HCT116 (cell line): ENCODE data around the gene ERMAP. TPM values are rescaled to one million over a fixed set of nuclear protein-coding genes. Genes with fewer than 3 reads are reported as not detected.

Source experiments
- ATAC-seq: fragments of 200-7000 bp; cut with Tn5 transposase; 2 replicates; pipeline ENCODE4 v1.9.1; 2020; ENCODE audit warnings: mild to moderate bottlenecking, moderate library complexity
- BruUV-seq: library from RNA; stranded (reverse); fragments of 400-500 nt; replicated peaks from 2 replicates; lab custom pipeline; 2021; lab: Mats Ljungman, UMichigan
- CTCF ChIA-PET: fragments of 300-600 bp; sonication (Branson Sonifier 250); formaldehyde crosslinking; loops from one replicate; lab custom pipeline; 2021; ENCODE audit warnings: antibody characterized with exemption; lab: Charles Lee
- POLR2A ChIA-PET: fragments of 300-600, 350-600 bp; sonication (Branson Sonifier 250); formaldehyde crosslinking; loops from one replicate; lab custom pipeline; 2021; ENCODE audit warnings: antibody characterized with exemption; lab: Charles Lee
- RAD21 ChIA-PET, 2 experiments: fragments of 300-600 bp; sonication (Branson Sonifier 250); formaldehyde crosslinking; loops; one replicate each; lab custom pipeline; 2023; ENCODE audit warnings: low total read pairs in 2 of 2; ENCODE audit not compliant: uncharacterized antibody in 2 of 2, unreplicated experiment in 2 of 2, low non-redundant PET in 1 of 2; lab: Charles Lee
- DNase-seq: peaks from one replicate; pipeline ENCODE4 v3.0.0-alpha.2; 2010; ENCODE audit warnings: low read depth, low spot score
- H2AFZ ChIP-seq: fragments of 200-600 bp; shearing (Covaris generic), sonication (generic); 2 replicates; pipeline ENCODE4 v1.6.1; 2017; ENCODE audit warnings: low read depth, mixed run types, mixed read lengths, antibody characterized with exemption, low read length; ENCODE audit not compliant: poor library complexity, severe bottlenecking
- H3K27ac ChIP-seq: 2 replicates; pipeline ENCODE4 v1.5.1; 2012; ENCODE audit warnings: low read depth, low read length
- H3K27me3 ChIP-seq: fragments of 200-600 bp; sonication (generic); 2 replicates; pipeline ENCODE4 v1.6.1; 2016; ENCODE audit warnings: mixed run types, low read length, mixed read lengths; ENCODE audit not compliant: insufficient read depth
- H3K36me3 ChIP-seq, 2 experiments: fragments of 200-500 bp in 1 of 2; fragments of 200-600 bp in 1 of 2; sonication (Bioruptor generic) in 1 of 2; sonication (generic) in 1 of 2; 2 replicates each; pipeline versions ENCODE4 v1.5.1 to v1.6.1; 2014 to 2016; ENCODE audit warnings: low read length in 2 of 2, inconsistent platforms in 1 of 2, mixed read lengths in 1 of 2, mixed run types in 1 of 2; ENCODE audit not compliant: insufficient read depth in 2 of 2, control insufficient read depth in 1 of 2
- H3K4me1 ChIP-seq, 2 experiments: fragments of 200-600 bp in 1 of 2; sonication (generic) in 1 of 2; 2 replicates each; pipeline versions ENCODE4 v1.5.1 to v1.6.1; 2012 to 2017; ENCODE audit warnings: low read length in 2 of 2, inconsistent platforms in 1 of 2, mild to moderate bottlenecking in 1 of 2, mixed read lengths in 1 of 2, mixed run types in 1 of 2, moderate library complexity in 1 of 2; ENCODE audit not compliant: insufficient read depth in 2 of 2, control insufficient read depth in 1 of 2
- H3K4me2 ChIP-seq: fragments of 200-600 bp; sonication (generic); 2 replicates; pipeline ENCODE4 v1.6.1; 2017; ENCODE audit warnings: mixed run types, low read length, mixed read lengths
- H3K4me3 ChIP-seq, 2 experiments: fragments of 200-600 bp in 1 of 2; sonication (generic) in 1 of 2; replicated peaks in 1 of 2; 2 replicates each; pipeline ENCODE4 v1.5.1; 2011 to 2016; ENCODE audit warnings: low read length in 2 of 2, control low read depth in 1 of 2, low read depth in 1 of 2, mild to moderate bottlenecking in 1 of 2, mixed read lengths in 1 of 2, mixed run types in 1 of 2
- H3K79me2 ChIP-seq: fragments of 200-600 bp; sonication (generic); 2 replicates; pipeline ENCODE4 v1.6.1; 2017; ENCODE audit warnings: mild to moderate bottlenecking, mixed run types, low read length, moderate library complexity, mixed read lengths; ENCODE audit not compliant: insufficient read depth
- H3K9ac ChIP-seq: fragments of 200-600 bp; sonication (generic); 2 replicates; pipeline ENCODE4 v1.6.1; 2016; ENCODE audit warnings: low read length, mixed read lengths
- H3K9me2 ChIP-seq: fragments of 200-600 bp; sonication (generic), shearing (Covaris generic); 2 replicates; pipeline ENCODE4 v1.6.1; 2017; ENCODE audit warnings: mixed run types, mild to moderate bottlenecking, moderate library complexity; ENCODE audit not compliant: insufficient read depth
- H3K9me3 ChIP-seq, 2 experiments: fragments of 200-500 bp in 1 of 2; fragments of 200-600 bp in 1 of 2; sonication (Bioruptor generic) in 1 of 2; sonication (generic) in 1 of 2; 2 replicates each; pipeline ENCODE4 v1.6.1; 2014 to 2017; ENCODE audit warnings: low read length in 2 of 2, mixed read lengths in 2 of 2, inconsistent platforms in 1 of 2, low read depth in 1 of 2, mild to moderate bottlenecking in 1 of 2, mixed run types in 1 of 2, moderate library complexity in 1 of 2; ENCODE audit not compliant: control insufficient read depth in 1 of 2, insufficient read depth in 1 of 2
- H4K20me1 ChIP-seq: fragments of 200-600 bp; sonication (generic), shearing (Covaris generic); 2 replicates; pipeline ENCODE4 v1.6.1; 2017; ENCODE audit warnings: mixed run types, mild to moderate bottlenecking, moderate library complexity; ENCODE audit not compliant: insufficient read depth
- CBX3 ChIP-seq: IDR thresholded peaks from 2 replicates; pipeline ENCODE4 v1.6.1; 2012; ENCODE audit warnings: low read depth
- EGR1 ChIP-seq: IDR thresholded peaks from 2 replicates; pipeline ENCODE4 v1.6.1; 2012; ENCODE audit warnings: low read depth
- ELF1 ChIP-seq: IDR thresholded peaks from 2 replicates; pipeline ENCODE4 v1.6.1; 2012; ENCODE audit warnings: low read depth, borderline replicate concordance
- EZH2 ChIP-seq: fragments of 200-600 bp; sonication (generic); IDR thresholded peaks from 2 replicates; pipeline ENCODE4 v1.6.1; 2017; ENCODE audit warnings: antibody characterized with exemption, mixed run types
- EZH2phosphoT487 ChIP-seq: fragments of 200-600 bp; IDR thresholded peaks from 2 replicates; pipeline ENCODE4 v1.6.1; 2018; ENCODE audit warnings: antibody characterized with exemption, borderline replicate concordance
- JUND ChIP-seq: IDR thresholded peaks from 2 replicates; pipeline ENCODE4 v1.6.1; 2012
- MAX ChIP-seq: IDR thresholded peaks from 2 replicates; pipeline ENCODE4 v1.6.1; 2012
- POLR2AphosphoS5 ChIP-seq: IDR thresholded peaks from 2 replicates; pipeline ENCODE4 v1.6.1; 2011; ENCODE audit warnings: mild to moderate bottlenecking, low read depth, low read length, moderate library complexity
- RAD21 ChIP-seq: IDR thresholded peaks from 2 replicates; pipeline ENCODE4 v1.6.1; 2012; ENCODE audit warnings: low read depth, mild to moderate bottlenecking
- SP1 ChIP-seq: IDR thresholded peaks from 2 replicates; pipeline ENCODE4 v1.6.1; 2012; ENCODE audit warnings: low read depth
- SRF ChIP-seq: IDR thresholded peaks from 2 replicates; pipeline ENCODE4 v1.6.1; 2012; ENCODE audit warnings: low read depth
- TCF7L2 ChIP-seq: IDR thresholded peaks from 2 replicates; pipeline ENCODE4 v1.7.0; 2011; ENCODE audit warnings: borderline replicate concordance, inconsistent platforms; ENCODE audit not compliant: insufficient read depth, insufficient read length; ENCODE audit errors: extremely low read depth
- YY1 ChIP-seq: IDR thresholded peaks from 2 replicates; pipeline ENCODE4 v1.6.1; 2011; ENCODE audit warnings: low read length, low read depth, moderate library complexity, mild to moderate bottlenecking; ENCODE audit not compliant: insufficient replicate concordance; ENCODE audit errors: extremely low read depth
- ZNF274 ChIP-seq: fragments of 200-500 bp; sonication (Bioruptor generic); IDR thresholded peaks from 2 replicates; pipeline ENCODE4 v1.6.1; 2014; ENCODE audit warnings: mild to moderate bottlenecking, low read depth, low read length, inconsistent platforms
- intact Hi-C: fragments of 100-400 bp; cut with micrococcal nuclease; formaldehyde crosslinking; loops from 2 replicates; pipeline ENCODE4 v1.10.0; 2022
- total RNA-seq: library from RNA; stranded (reverse); gene quantifications from one replicate; pipeline ENCODE4 v1.2.1, GENCODE V29; 2021; ENCODE audit not compliant: unreplicated experiment

The ERMAP gene
- total RNA-seq, 1 experiment from 2014 or later, result 5.4 TPM

DNA sequence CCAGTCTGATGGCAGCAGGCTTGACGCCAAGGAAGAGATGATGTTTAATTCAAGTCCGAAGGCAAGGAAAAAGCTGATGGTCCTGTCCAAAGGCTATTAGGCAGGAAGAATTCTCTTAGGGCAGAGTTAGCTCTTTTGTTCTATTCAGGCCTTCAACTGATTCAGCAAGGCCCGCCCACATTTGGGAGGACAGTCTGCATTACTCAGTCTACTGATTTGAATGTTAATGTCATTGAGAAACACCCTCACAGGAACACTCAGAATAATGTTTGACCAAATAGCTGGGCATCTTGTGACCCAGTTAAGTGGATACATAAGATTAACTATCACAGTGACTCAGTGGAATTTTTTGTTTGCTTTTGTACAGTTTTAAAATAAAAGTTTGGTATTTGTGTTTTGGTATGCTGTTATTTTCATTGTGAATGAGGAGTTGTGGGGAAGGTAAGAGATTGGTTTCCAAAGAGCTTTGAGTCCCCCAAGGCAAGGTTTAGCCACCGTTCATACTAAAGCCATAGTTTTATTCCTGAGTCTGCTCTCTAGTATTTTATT, 27.7 kb downstream of the ERMAP start:
- Histone ChIP-seq H3K79me2 (peaks cover 23% of the 10 kb centered on the region), H3K4me3 (no peak overlapping the region), H3K9ac (no peak overlapping the region), H3K9me2 (no peaks in the 10 kb centered on the region)
- no peak for ATAC-seq
- RAD21 ChIA-PET, result no interaction called here
- TF ChIP-seq EZH2phosphoT487 (no peak), RAD21 (no peak), MAX (no peak), JUND (no peak), POLR2AphosphoS5 (no peak)
- TF ChIP-seq, all 23 proteins: peak for 0
- ChIA-PET POLR2A (no interaction called here), CTCF (no interaction called here)
- Histone ChIP-seq H3K9me3 (no peaks in the 10 kb centered on the region), H2AFZ (no peak overlapping the region), H3K4me1 (peaks cover 7 to 16% of the 10 kb centered on the region in 2 experiments; a peak in 3 of 4 replicates), H4K20me1 (no peaks in the 10 kb centered on the region), H3K36me3 (peaks cover 2 to 5% of the 10 kb centered on the region in 2 experiments; a peak in 2 of 4 replicates), H3K27me3 (no peaks in the 10 kb centered on the region), H3K4me2 (no peak overlapping the region), H3K27ac (no peak overlapping the region)
- DNase-seq, result no peak
- intact Hi-C loops, result no loop called here
- no TSS peak for BruUV-seq

- Histone ChIP-seq H3K4me3 (no peak overlapping the region), H3K4me1 (peaks cover 7 to 16% of the 10 kb centered on the region in 2 experiments; a peak in 3 of 4 replicates), H2AFZ (no peak overlapping the region), H3K9me2 (no peaks in the 10 kb centered on the region), H3K27ac (no peak overlapping the region), H3K9me3 (no peaks in the 10 kb centered on the region), H3K79me2 (peaks cover 23% of the 10 kb centered on the region), H3K4me2 (no peak overlapping the region), H3K36me3 (peaks cover 2 to 7% of the 10 kb centered on the region in 2 experiments; a peak in 2 of 4 replicates), H4K20me1 (no peaks in the 10 kb centered on the region), H3K27me3 (no peaks in the 10 kb centered on the region), H3K9ac (no peak overlapping the region)
- TF ChIP-seq CBX3 (no peak), POLR2AphosphoS5 (no peak), EZH2 (no peak), TCF7L2 (no peak), MAX (no peak), ELF1 (no peak), EGR1 (no peak), YY1 (no peak), SRF (no peak), ZNF274 (no peak), RAD21 (no peak), SP1 (no peak)
- POLR2A ChIA-PET, result interaction anchor here (0.5 to 1.4 kb wide), 2 partner anchors 12 to 18 kb away, joined by 3 to 7 read pairs; no protein-coding TSS in a partner anchor
- RAD21 ChIA-PET, result no interaction called here
- ATAC-seq, result no peak
- intact Hi-C loops, result no loop called here
- CTCF ChIA-PET, result no interaction called here
- DNase-seq, result no peak
- BruUV-seq, result no TSS peak
Measured at GRCh38 chr1:42845193-42845592, 28.3 kb downstream of the ERMAP start.
